HuH-7.5 (cell line): ENCODE measurements around the gene HS3ST5.

Experiments used
- DNase-seq: peaks from one replicate; pipeline ENCODE4 v3.0.0; 2011; ENCODE audit warnings: low spot score

Gene HS3ST5

DNA sequence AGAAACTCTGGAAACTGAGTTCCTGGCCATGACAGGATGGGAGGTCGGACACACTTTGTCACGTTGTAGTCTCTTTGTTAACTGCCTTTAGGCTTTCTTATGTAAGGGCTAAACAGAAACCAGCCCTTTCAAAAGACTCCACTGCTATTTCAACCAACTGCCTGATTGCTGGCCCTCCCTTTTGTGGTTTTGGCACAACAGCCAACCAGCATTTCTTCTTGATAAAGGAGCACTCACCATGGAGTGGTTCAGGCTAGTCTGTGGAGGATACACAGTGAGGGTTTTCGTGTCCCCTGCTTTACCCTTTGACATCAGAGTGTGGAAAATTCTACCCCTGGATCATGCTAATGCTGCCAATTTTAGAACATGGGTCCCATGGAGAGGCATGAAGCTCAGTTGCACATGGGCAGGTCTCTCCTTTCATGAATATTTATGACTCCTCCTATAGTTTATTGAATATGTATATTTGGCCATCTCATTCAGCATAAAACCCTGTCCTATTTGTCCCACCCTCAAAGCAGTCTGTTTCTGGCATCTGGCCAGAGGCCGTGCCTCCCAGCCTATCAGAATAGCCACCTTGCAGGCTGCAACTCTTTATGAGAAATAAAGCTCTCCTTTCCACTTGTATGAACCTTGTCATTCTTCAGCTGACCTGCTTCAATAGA, 148.3 kb downstream of the HS3ST5 start:
- DNase-seq: no peak

DNA sequence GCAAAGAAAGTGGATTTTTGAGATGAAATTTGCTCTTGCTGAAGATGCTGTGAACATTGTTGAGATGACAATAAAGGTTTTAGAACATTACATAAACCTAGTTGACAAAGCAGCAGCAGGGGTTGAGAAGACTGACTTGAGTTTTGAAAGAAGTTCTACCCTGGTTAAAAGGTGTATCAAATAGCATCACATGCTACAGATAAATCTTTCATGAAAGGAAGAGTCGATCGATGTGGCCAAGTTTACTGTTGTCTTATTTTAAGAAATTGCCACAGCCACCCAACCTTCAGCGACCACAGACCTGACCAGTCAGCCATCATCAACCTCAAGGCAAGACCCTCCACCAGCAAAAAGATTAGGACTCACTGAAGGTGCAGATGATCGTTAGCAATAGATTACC, 155.3 kb downstream of the HS3ST5 start:
- DNase-seq: no peak

DNA sequence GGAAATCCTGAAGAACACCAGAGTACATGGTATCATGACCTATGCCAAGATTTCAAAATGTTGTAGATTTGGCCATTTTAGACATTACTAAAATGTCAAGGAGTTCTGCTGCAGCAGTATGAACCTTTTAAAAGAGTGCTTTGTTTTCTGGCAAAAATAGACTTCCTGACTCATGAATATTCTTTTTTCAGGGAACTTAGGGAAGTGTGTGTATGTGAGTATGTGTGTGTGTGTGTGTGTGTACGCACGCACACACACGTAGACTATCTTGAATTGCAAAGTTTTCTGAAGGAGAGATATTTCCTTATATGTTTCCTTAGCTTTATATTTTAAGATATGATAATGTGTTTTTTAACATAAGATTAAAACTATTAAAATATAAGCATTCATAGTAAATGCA, 161.2 kb downstream of the HS3ST5 start:
- no peak for DNase-seq

DNA sequence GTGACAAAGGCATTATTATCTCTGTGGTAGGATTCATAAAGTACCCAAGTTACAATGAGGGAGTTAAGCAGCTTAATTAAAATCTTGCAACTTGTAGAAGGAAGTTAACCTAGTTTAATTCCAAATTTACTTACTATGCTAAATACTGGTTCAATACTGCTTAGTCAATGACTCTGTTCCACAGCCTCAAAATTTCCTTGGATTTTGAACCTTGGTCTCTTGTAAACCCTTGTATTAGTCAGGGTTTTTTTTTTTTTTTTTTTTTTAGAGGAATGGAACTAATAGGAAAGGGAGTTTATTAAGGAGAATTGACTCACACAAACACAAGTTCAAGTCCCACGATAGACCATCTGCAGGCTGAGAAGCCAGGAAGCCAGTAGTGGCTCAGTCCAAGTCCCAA, 163.4 kb downstream of the HS3ST5 start:
- DNase-seq: no peak

DNA sequence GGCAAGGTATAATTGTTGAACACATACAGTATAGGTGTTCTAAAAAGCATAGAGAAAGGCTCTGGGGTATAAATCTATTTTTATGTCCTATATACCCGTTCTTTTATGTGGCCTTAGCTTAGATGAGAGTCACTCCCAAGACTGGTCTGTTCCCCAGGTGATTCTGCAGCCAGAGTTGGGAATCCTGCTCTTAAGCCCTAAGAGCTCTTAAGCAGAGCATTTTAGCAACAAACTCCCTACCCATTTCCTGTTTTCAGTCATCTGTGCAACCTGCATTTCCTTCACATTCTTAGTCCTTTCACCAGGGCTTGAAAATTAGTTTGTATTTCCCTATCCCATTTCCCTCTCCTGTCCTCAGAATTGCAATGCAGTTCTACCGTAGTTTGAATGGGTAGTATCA, 166.1 kb downstream of the HS3ST5 start:
- no peak for DNase-seq

DNA sequence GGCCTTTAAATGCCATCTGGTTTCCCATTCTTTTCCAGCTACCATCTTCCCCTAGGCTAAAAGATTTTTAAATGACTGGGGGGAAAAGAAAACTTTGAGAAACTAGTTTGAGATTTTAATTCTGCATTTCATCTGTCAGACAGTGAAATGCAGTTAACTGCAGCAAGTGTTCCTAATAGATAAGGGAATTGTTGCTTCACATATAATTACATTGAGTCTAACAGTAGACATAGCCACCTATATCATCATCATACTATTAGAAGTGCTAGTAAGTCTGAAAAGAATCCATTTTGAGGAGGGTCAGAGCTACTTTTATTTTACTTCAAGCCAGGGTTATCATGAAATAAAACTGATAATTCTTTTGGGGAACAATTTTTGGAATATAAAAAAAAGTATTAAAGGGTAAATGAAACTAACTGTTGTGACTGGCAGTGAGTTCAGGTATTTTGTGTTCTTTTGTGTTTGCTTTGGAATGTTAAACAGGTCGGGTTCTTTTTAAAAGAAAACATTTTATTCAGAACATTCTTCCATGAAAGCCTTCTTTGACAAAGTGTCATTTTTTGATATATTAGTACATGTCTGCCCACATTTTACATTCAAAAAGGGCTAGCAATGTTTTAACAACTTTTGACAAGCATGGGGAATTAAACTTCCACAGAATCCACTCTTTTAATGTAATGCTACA, 170.1 kb downstream of the HS3ST5 start:
- DNase-seq: no peak

DNA sequence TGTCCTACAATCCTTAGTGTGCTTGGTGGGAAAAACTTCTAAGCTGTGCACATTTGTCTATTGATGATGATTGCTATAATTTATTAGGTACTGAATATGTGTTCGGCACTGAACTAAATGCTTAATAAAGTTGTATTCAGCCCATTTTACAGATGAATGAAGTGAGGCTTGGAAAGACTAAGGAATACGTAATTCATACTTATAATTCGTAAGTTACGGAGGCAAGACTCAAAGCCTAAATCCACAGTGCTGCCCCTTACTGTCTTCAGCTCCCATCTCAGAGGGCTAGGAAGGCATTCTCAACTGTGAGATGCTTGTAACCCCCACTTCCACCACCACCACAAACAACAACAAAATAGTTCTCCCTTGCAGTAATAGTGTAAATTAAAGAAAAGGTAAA, 171.3 kb downstream of the HS3ST5 start:
- DNase-seq: no peak

DNA sequence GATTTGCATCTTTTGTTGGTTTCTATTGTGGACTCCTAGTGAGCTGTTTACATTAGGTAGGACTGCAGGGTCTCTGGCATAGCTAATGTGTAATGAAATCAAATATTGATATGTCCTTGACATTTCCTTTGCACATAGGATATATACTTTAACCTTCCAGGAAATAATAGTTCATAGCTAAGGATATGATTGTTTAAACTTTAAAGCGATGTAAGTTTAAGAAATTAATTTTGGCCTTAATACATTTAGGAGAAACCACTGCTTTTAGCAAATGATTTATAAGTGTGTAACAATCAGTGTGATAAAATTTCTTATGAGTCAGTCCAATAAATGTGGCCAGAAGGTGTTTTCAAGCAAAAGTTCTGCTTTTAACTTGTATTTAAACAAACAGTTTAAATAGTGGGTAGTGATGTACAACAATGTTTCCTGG, 171.8 kb downstream of the HS3ST5 start:
- DNase-seq: no peak

DNA sequence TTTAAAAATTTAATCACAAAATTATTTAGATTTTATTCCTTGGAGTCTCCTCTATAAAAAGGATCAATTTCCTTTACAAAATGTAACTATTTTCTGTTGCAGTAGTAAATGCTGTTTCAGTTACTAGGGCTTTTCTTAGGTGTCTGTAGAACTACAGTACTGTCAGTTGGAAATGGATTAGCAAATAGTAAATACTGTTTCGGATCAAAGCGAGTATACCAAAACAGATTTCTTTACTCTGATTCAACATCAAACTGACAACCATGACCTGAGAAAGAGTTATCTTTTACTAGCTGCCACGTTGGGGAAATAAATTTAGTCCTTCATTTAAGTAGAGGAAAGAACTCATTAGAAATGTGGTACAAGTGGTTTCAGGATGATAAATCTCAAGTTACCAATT, 172.5 kb downstream of the HS3ST5 start:
- DNase-seq: no peak

DNA sequence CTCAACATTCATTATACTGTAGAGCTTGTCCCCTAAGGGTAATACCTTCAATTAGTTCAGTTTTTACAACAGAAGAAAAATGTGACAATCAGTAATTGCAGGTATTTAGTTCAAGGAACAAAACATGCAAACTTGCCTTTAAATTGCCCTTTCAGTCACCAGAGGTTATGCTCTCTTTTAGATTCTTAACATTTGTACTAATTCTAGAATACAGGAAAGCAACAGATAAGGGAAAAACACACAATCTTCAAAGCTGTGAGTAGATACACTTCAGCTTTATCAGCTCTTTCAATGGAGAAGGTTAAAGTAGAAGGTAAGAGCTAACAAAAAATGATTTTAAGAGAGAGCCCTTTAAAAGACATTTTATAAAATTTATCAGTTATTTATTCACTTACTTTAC, 173.1 kb downstream of the HS3ST5 start:
- no peak for DNase-seq

DNA sequence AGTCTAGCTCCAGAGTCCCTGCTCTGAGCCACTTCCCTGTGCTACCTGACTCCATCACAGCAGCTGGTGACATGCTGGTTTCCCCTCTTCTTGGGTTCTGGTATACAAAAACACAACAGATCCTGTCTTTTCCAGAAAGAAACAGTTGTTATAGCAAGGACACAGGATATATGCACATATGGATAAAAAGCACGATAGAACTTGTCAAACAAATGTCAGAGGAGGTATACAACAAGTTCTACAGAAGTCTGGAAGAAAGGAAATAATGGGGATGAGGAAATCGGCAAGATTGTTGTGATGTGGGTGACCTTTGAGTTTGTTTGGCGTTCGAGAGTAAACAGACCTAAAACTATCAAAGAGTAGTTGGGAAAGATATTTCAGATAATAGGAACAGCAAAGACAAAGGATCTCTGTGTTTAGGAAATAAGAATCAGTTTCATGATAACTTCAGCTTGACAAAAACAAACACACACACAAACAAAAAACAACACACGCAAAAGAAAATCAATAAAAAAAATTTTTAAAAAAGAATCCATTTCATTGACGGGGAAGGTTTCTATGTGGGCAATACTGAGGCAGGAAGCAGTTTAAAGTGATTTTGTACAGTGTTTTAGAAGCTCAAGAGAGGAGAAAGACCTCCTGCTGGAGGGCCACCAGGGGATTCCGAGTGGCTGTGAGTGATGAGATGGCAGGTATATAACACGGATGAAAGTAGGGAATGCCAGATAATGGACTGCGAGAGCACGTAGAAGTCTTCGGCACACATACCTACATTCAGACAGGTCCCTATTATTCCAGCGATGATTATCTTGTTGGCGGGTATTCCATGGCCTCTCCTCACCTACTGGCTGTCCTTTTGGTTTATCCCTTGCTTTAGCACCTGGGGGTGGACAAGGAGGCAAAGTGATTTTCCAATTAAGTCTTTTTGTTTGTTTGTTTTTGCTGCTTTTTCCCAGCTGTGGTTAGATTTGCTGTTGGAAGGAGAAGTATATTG, 174.9 kb downstream of the HS3ST5 start:
- peak; percentile 9 for DNase-seq

DNA sequence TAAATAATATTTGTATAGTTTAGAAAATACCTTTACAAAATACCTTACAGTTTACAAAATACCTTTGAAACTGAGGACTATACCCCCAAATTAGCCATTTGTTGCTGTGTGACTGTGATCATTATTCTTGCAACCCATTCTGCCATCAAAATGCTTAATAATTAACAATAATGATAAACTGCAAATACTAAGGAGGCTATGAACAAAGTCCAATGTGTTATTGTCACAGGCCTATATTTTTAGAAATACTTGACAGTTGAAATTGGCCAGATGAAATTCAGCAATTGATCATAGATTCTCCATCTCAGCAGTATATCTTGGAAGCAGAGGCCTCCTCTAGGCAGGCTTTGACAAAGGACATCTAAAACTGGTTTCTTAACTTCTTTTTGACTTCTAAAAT, 178.6 kb downstream of the HS3ST5 start:
- DNase-seq: no peak

DNA sequence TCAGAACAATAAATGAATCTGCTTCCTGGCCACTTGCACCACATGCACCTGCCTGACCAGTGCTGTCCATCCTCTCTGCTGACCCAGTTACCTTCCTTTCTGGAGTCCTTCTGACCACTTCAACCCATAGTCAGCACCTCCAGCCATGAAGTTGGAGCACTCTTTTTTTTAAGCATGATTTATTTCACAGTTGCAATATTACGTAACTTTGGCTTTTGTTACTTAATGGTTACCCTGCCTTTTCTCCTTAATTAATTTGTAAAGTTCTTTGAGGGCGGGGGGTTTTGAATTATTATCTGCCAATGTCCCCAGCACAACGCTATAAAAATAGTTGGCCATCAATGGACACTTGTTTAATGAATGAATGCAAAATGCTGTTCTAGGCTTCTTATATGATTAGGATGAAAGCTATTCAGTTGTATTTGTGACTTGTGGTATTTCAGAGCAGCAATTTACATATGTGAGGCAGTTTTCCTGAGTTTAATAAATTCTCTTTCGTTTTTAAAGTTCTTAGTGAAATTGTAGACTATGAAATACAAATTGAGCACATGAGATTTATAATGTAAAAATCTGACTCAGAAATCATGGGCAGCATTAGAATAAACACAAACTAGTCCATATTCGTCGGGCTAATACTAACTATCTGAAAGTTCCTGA, 180.0 kb downstream of the HS3ST5 start:
- no peak for DNase-seq

DNA sequence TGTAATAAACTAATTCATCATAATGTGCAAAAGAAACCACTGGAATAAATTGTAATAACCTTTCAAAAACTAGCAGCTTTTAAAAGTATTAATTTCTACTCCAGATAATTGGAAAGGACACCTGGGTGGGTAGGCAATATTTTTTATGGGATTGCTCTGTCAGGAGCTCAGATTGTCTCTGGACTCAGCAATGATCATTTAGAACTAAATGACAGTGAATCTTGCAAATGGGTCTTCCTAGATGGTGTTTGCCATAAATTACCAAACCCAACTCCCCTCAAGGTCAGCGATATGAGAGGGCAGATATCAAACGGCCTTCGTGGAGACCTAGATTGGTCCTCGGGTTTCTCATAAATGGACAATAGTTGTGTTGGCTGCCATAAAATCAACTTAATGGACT, 181.9 kb downstream of the HS3ST5 start:
- no peak for DNase-seq

DNA sequence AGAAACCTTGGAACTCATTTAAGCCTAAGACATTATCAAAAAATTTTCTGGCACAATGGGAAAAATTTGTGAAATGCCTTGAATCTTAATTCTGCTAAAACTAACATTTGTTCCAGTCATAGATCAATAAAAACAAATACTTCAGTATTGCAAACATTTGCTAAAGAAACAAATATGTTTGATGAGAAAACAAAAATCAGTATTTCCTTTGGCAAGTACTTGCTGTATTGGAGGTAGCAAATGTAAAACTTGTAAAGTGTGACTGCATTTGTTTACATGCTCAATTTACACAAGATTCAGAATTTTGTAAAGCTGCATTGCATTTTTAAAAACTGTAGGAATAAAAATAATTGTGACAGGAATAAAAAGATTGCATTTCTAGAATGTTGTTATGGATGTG, 183.1 kb downstream of the HS3ST5 start:
- no peak for DNase-seq

DNA sequence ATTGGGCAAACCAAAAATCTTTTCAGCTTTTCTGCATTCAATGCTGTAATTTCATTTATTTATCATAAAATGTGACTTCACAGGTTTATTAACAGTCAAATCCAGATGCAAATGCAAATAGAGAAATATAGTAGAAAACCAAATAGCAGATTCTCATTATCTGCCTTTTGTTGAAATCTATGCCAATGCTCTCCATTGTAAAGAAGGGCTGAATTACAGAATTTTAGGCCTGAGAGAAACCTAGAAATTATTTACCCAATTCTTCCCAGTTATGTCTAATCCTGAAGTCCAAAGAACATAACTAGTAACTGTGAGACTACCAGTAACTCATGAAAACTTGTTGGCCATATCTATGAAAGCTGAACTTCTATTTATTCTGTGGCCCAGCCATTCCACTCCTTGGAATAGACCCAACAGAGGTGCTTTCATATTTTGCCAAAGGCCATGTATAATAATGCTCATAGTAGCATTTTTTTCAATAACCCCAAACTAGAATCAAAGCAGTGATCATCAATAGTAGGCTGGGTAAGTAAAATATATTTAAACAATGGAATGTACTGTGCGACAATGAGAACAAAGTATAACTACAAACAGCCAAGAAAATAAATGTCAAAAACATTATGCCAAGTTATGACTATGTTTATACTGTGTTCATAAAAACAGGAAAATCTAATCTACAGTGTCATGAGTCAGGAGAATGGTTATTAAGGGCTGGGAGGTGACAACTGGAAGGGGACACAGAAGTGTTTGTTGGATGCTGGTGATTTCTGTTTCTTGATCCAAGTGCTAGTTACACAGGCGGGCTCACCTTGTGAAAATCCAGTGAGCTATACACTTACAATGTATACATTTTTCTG, 183.8 kb downstream of the HS3ST5 start:
- DNase-seq: no peak

DNA sequence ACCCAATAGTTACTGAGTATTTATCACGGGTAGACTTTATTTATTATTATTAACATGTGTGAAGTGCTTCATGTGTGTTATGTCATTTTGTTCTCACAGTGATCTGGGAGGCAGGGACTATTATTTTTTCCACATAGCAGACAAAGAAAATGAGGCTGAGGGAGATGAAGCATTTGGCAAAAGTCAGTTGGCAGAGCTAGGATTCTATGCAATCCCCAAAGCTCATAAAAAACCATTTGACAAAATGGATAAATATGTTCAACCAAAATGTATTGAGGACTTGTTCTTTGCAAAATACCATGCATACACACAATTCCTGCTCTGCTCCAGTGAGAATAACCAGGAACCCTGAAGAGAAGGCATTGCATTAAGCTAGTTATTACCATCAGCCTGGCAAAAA, 184.4 kb downstream of the HS3ST5 start:
- DNase-seq: no peak

DNA sequence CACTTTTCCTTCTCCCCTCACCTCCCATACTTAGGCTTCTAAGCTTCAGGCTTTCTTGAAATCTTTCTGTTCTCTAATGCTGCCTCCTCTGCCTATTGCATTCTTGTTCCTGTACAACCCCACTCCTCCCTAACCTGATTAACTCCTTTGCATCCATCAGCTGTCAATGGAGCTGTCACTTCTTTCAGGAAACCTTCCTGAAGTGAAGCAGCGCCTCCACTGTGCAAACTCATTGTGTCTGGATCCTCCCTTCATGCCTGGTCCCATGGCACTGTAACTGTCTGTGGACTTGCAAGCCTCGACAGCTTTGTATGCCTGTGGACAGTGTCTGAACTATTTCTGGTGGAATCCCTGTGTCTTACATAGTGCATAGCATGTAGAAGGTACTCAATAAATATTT, 185.0 kb downstream of the HS3ST5 start:
- no peak for DNase-seq

DNA sequence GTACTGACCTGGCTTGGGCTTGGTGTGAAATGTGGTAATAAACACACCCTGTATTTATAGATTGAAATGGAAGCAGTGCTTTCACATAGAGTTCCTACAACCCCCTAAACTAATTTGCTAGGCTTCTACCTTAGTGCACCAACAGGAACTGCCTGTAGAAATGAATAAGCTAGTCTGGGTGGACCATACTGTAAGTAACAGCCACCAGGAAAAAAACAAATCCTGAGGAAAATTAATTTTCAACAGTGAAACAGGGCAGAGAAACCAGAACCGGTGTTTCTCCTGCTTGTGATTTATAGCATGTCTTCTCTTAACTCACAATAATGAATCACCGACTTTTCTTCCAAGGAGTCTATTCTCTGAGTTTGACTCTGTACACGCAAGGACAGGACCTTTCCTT, 187.1 kb downstream of the HS3ST5 start:
- no peak for DNase-seq

DNA sequence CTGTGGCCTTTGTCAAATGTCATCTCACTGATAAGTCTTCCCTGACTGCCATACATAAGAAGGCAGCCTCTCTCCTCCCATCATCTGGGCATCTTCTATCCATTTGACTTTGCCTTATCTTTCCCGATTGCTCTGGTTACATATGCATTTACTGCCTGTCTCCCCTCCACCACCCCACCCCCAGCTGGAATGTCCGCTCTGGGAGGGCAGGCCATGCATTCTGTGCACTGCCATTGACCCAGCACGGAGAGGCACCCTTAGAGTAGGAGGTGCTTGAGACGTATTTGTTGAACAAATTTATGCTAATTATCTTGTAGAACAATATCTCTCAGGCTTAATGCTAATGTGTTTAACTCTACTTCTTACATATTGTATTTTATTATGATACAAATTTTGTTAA, 188.0 kb downstream of the HS3ST5 start:
- DNase-seq: no peak

DNA sequence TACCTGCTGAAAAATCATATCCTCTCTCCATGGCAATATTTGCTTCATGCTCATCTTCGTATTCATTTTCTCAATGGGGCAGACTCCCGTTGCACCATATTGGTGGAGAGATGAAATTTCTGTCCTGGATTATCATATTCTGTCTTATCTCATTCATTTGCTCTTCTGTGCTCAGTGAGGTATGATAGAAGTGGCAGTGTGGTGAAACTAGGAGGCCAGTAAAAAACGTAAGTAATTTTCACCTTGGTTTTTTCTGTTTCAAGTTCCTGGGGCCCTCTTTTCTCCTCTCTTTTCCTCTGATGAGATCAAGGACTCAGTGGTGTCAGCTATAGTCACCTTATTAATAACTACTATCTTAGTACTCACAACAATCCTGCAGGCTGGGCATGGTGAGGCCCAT, 189.4 kb downstream of the HS3ST5 start:
- DNase-seq: no peak
